ENCODE results near the gene TSPAN16.

The TSPAN16 gene

DNA sequence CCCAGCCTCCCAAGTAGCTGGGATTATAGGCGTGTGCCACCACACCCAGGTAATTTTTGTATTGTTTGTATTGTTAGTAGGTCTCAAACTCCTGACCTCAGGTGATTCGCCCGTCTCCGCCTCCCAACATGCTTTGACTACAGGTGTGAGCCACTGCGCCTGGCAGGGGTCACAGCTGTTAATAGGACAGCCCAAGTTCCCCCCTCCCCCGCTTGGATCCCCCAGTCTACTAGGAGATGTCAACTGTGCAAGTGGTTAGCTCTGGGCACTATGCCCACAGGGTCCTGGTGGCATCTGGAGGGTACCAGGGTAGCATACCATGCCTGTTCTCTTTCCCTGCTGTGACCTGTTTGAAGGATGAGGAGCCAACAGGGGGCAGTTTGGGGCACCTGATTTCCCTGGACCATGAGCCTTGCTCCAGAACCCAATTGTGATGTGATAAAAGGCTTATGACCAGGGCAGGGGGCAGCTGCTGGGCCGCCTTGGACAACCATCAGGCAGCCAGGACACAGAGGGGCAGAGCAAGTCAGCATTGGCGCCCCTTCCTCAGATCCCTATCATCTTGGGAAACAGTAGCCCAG is at the start of gene TSPAN16:
Gene TSPAN16 (plus strand): TSS at position 496 of the 581 bp plus-strand sequence. CDS start 138 bp downstream, outside the sequence.
- DNase-seq (ENCODE audit: low read depth in 1 of 2, low spot score in 1 of 2) = no peak

GRCh38 chr19:11246941-11247340 is 49.0 kb upstream of the TSPAN16 start:
- no peak for DNase-seq (ENCODE audit: low read depth in 1 of 2, low spot score in 1 of 2)

GRCh38 chr19:11247391-11247790 is 48.6 kb upstream of the TSPAN16 start:
- DNase-seq (ENCODE audit: low read depth in 1 of 2, low spot score in 1 of 2) = no peak

DNA sequence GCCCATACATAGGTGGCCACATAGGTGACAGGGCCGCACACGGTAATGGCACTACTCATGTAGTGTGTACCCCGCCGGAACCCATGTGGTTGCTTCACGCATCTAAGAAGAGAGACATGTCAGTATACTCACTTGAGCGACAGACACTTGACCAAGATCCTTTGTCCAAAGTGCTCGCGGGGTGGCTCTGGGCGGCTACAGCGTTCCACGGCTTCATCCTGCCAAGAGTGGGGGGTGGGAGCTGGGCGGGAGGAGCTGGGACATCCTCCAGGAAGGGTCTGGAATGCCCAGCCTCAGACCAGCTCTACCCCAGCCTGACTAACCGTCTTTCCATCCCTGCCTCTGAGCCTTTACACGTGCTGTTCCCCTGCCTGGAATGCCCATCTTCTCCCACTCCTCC is 48.0 kb upstream of the TSPAN16 start:
- no peak for DNase-seq (ENCODE audit: low read depth in 1 of 2, low spot score in 1 of 2)

DNA sequence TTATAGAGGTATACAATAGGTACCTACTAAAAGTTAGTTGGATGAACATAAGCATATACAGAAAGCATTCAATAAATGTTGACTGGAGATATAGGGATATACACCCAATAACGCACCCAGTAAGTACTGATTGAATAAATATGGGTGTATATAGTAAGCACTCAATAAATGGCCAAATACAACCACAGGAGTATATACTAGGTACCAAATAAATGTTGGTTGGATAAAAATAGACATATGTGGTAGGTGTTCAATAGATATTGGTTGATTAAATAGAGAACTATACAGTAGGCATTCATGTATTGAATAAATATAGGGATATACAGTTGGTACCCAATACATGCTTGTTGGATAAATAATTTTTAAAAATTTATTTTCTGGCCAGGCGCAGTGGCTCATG is 47.1 kb upstream of the TSPAN16 start:
- DNase-seq (ENCODE audit: low read depth in 1 of 2, low spot score in 1 of 2) = no peak

DNA sequence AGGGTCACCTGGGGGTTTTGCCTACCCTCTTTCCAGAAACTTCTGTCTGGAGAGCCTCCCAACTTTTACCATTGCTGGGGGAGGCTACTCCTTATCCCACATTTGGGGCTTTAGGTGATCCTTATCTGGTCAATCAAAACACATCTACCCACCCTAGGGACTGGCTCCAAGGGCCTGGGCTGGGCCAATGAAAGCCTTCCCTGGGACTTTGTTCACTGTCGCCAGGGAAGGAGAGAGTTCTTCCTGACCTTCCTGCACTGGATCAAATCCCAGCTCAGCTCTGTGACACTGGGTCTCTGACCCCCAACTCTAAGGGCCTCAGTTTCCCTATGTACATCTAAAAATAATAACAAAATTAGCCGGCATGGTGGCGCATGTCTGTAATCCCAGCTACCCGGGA is 44.7 kb upstream of the TSPAN16 start:
- no peak for DNase-seq (ENCODE audit: low read depth in 1 of 2, low spot score in 1 of 2)

GRCh38 chr19:11251650-11252314 is 44.2 kb upstream of the TSPAN16 start:
- DNase-seq (ENCODE audit: low read depth in 1 of 2, low spot score in 1 of 2) = no peak

GRCh38 chr19:11252665-11253355 is 43.1 kb upstream of the TSPAN16 start:
- DNase-seq (ENCODE audit: low read depth in 1 of 2, low spot score in 1 of 2) = no peak

GRCh38 chr19:11254666-11255065 is 41.3 kb upstream of the TSPAN16 start:
- DNase-seq (ENCODE audit: low read depth in 1 of 2, low spot score in 1 of 2) = no peak

GRCh38 chr19:11256189-11256588 is 39.8 kb upstream of the TSPAN16 start:
- DNase-seq (ENCODE audit: low read depth in 1 of 2, low spot score in 1 of 2) = no peak

DNA sequence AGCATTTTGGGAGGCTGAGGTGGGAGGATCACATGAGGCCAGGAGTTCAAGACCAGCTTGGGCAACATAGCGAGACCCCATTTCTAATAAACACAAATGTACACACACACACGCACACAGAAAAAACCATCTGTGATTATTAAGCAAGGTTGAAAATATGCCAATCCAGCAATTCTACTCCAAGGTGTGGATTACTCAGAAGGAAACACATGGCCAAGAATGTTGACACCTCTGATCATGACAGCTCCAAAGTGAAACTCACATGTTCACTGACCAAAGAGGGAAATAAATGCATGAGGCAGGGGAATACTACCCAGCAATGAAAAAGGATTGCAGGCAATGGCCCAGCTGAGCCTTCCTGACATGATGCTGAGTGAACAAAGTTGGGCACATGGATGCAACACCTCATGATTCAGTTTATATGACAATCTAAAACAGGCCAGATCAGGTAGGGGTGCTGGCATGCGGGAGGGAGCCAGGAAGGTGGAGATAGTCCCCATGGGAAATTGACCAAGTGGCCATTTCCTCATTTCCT is 38.0 kb upstream of the TSPAN16 start:
- DNase-seq (ENCODE audit: low read depth in 1 of 2, low spot score in 1 of 2) = no peak

DNA sequence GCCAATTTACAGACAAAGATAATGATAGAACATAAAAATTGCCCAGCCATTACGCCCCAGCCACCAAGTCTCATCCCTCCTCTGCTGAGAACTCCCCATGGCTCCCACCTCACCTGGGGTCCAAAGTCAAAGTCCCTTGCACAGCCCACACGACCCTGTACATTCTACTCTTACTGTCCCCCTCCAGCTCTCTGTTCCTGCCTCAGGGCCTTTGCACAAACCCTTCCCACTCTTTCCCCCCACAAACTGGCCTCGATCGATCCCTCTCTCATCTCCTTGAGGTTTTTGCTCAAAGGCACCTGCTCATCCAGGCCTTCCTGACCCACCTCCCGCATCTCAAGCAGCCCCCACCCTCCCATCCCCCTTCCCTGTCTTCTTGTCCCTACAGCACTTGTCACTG is 35.0 kb upstream of the TSPAN16 start:
- DNase-seq (ENCODE audit: low read depth in 1 of 2, low spot score in 1 of 2) = no peak

DNA sequence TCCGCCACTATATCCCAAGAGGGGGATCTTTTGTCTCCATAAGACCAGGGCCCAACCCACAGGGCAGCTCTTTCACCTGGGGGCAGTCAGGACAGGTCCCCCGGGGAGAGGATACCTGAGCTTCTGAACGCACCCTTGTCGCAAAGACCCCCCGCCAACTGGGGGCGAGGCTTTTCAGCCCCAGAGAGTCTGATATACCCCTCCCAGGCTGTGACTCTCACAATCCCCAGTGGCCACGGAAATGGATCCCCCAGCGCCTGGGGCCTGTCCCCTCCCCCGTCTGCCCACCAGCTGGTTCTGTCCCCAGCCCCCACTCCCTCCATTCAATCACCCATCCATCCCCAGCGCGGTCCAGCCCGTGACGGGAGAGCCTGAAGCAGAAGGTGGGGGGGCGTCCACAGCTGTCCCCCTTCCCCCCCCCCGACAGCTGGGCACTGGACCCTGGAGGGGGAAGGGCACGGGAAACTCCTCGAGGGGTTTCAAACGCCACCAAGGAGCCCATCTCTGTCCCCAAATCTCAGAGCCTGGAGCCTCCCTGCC is 34.5 kb upstream of the TSPAN16 start:
- no peak for DNase-seq (ENCODE audit: low read depth in 1 of 2, low spot score in 1 of 2)

DNA sequence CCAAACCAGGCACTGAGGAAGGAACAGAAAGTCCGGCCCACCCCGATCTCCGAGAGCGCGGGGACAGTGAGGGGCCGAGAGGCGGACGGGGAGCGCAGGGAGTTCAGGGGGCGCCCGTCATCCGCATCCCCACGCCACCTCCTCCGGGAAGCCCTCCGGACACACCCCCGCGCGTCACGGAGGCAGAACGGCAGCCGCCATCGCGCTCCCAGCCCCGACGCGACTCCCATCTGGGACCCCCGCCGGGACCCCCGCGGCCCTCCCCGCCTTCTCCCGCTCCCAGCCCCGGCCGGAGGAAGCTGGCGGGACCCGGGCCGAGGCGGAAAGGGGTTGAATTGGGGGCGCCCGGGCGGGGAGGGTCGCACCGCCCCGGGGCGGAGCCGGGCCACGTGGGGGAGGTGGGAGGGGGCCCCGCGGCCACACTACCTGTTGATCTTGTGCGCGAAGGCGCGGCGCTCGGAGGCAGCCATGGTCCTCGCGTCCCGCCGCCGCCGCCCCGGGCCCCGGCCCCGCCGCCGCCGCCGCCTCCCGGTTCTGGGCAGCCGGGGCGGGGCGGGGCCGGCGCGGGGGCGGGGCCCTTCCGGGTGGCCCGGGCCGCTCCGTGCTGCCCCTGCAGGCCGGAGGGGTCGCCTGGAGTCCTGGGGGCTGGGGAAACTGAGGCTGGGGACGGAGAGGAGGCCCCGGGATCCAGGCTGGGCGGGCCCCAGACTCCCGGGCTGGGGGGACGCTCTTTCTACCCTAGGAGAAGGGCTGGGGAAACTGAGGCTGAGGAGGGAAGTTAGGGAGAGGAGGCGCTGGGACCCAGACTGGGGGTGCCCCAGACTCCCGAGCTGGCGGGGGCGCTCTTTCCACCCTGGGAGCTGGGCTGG is 33.8 kb upstream of the TSPAN16 start, which contains the start of gene DOCK6:
Gene DOCK6 (minus strand): TSS at position 554 of the 869 bp plus-strand sequence. CDS start 84 bp downstream, at position 470.
- no peak for DNase-seq (ENCODE audit: low read depth in 1 of 2, low spot score in 1 of 2)

GRCh38 chr19:11263726-11264125 is 32.2 kb upstream of the TSPAN16 start:
- no peak for DNase-seq (ENCODE audit: low read depth in 1 of 2, low spot score in 1 of 2)

DNA sequence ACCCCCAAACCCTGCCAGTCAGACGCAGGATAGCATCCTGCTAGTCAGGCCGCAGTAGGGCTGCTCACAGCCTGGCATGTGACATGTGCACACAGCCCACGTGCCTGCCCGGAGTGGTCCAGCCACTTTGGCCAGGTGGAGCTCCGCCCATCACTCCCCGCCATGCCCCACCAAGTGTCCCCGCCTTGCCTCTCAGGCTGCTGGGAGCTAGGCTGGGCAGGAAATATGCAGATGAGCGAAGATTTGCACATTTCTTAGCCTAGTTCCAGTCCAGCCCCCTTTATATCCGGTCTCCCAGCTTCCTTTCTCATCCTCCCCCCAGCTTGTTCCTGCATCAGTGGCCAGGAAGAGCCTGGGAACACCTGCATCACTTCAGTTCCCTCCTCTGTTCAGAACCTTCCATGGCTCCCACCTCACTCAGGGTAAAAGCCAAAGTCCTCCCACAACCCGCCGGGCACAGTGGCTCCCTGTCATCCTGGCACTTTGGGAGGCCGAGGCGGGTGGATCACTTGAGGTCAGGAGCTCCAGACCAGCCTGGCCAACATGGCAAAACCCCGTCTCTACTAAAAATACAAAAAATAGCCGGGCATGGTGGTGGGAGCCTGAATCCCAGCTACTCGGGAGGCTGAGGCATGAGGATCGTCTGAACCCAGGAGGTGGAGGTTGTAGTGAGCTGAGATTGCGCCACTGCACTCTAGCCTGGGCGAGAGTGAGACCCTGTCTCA is 31.3 kb upstream of the TSPAN16 start:
- no peak for DNase-seq (ENCODE audit: low read depth in 1 of 2, low spot score in 1 of 2)

DNA sequence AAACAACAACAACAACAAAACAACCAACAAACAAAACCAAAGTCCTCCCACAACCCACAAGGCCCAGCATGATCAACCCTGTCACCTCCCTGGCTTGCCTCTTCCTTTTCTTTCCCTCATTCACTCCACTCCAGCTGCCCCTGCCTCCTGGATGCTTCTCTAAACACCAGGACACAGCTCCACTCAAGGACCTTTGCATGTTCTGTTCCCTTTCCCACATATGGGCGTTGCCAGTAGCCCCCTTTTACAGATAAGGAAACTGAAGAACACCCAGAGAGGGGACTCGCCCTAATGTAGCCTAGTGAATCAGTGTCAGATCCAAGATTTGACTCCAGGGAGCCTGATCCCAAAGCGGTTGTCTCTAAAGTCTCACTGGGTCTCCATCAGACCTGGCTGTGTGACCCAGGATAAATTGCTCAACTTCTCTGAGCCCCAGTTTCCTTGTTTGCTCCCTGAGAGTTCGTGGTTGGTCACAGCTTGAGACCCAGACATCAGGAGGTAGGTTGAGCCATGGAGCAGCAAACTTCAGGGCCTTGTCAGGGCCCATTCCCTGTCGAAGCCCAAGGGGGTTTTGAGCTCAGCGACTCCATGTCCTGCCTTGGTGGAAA is 30.7 kb upstream of the TSPAN16 start:
- DNase-seq (ENCODE audit: low read depth in 1 of 2, low spot score in 1 of 2) = no peak

DNA sequence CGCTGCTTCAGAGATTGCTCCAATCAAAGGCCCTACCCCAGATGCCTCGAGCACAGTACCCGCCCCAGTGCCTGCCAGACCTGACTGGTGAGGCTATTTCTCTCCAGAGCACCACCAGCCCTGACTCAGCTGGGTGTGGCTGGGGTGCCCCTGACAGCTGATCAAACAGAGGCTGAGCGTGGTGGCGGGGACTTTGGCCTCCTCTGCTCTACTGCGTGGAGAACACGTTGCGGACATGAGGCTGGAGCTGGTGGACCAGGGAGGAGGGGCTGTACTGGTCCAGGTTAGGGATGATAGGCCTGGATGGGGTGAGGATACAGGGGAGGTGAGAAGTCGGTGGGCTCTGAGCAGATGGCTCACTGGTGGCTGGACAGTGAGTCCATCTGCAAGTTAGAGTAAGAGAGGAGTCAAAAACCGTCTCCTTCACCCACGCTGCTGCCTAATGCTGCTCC is 30.1 kb upstream of the TSPAN16 start:
- DNase-seq (ENCODE audit: low read depth in 1 of 2, low spot score in 1 of 2) = no peak

DNA sequence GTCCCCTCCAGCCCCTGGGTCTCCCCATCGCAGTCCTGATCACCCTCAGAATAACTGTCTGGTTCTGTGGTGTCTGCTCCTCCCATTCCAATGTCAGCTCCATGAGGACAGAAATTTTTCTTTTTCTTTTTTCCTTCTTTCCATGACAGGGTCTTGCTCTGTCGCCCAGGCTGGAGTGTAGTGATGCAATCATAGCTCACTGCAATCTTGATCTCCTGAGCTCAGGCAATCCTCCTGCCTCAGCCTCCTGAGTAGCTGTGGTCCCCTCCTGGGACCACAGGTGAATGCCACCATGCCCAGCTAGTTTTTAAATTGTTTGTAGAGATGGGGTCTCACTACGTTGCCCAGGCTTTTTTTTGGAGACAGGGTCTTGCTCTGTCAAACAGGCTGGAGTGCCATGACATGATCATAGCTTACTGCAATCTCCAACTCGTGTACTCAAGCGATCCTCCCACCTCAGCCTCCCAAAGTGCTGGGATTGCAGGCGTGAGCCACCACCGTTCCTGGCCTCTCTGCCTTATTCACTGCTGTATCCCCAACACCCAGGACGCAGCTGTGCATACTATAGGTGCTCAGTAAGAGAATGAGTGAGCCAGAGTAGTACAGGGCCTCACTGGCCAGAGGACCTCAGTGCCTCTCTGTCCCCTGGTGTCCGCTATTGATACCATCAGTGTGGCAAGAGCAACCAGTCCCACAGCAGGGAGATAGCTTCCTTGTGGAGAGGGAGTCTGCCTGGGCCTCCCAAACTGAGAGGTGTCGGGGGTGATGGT is 28.5 kb upstream of the TSPAN16 start:
- no peak for DNase-seq (ENCODE audit: low read depth in 1 of 2, low spot score in 1 of 2)
